Effector CD4-positive, alpha-beta T cell (primary cell): ENCODE results near the gene EPRS1.
"Not testable (repeated sequence)": the region's sequence is repeated elsewhere in the genome, so short reads cannot be mapped to it uniquely, and the experiment has no call there.

Source experiments
- DNase-seq: peaks from one replicate; pipeline ENCODE4 v3.0.0-alpha.2; 2020

The EPRS1 gene

GRCh38 chr1:220038640-220039039, 7.7 kb downstream of the EPRS1 start:
- DNase-seq, result no peak

GRCh38 chr1:220037810-220038209, 8.5 kb downstream of the EPRS1 start:
- DNase-seq, result not testable (repeated sequence)

- DNase-seq, result no peak
These were observed 13.4 kb downstream of the EPRS1 start for GRCh38 chr1:220032911-220033310.

GRCh38 chr1:220031287-220031686, 15.0 kb downstream of the EPRS1 start:
- no peak for DNase-seq

- no peak for DNase-seq
These were observed 17.9 kb downstream of the EPRS1 start for GRCh38 chr1:220028346-220028895.

- DNase-seq, result no peak
These were observed 27.2 kb downstream of the EPRS1 start for GRCh38 chr1:220019071-220019470.

- DNase-seq, result no peak
These were observed 32.8 kb downstream of the EPRS1 start for GRCh38 chr1:220013497-220013896.

- DNase-seq, result no peak
These were observed 34.0 kb downstream of the EPRS1 start for GRCh38 chr1:220012259-220012658.

- DNase-seq, result no peak
These were observed 34.7 kb downstream of the EPRS1 start for GRCh38 chr1:220011620-220012019.

- DNase-seq, result no peak
These were observed 38.9 kb downstream of the EPRS1 start for GRCh38 chr1:220007438-220007837.

- DNase-seq, result no peak
These were observed 40.8 kb downstream of the EPRS1 start for GRCh38 chr1:220005489-220005888.

GRCh38 chr1:220003610-220004299, 42.5 kb downstream of the EPRS1 start:
- DNase-seq, result no peak

- no peak for DNase-seq
These were observed 43.3 kb downstream of the EPRS1 start for GRCh38 chr1:220003015-220003414.

GRCh38 chr1:220001095-220001501, 45.2 kb downstream of the EPRS1 start:
- no peak for DNase-seq

- no peak for DNase-seq
These were observed 46.5 kb downstream of the EPRS1 start for GRCh38 chr1:219999821-220000220.
